ENCODE results near the gene MAPK10. TPM values are rescaled to one million over a fixed set of nuclear protein-coding genes. Genes with fewer than 3 reads are reported as not detected.

MAPK10 gene
- total and polyA plus RNA-seq, 2 of the 8 experiments (the other 6 are each of a cell fraction or from before 2014, with no cell fraction given) = 2.5 to 3.1 TPM

DNA sequence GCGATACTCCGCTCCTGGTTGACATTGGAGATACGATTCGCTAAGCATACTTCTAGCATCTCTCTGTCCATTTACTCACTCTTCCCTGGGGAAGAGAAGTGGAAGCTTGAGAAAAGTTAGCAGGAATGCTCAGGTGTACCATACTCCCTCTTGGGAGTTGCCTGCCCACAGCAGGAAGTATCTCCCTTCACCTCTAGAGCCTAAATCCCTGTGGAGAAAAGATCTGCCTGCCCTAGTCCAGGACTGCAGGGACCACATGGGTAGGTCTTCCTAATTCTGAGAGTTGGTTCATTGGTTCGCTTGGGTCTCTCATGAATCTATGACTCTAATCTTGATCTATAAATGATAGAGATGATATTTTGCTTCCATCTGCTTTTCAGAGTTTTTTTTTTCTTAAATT is 26.3 kb upstream of the MAPK10 start:
- no peak for TF ChIP-seq MAFK (IDR thresholded peaks at IDR 0.05; ENCODE audit: low read depth, low read length)
- no peak for TF ChIP-seq CTBP2 (IDR thresholded peaks at IDR 0.05; ENCODE audit: borderline replicate concordance, insufficient read depth, insufficient read length, low read length)
- no peak for TF ChIP-seq SP4 (IDR thresholded peaks at IDR 0.05; ENCODE audit: low read length)
- TF ChIP-seq, protein P1, sequence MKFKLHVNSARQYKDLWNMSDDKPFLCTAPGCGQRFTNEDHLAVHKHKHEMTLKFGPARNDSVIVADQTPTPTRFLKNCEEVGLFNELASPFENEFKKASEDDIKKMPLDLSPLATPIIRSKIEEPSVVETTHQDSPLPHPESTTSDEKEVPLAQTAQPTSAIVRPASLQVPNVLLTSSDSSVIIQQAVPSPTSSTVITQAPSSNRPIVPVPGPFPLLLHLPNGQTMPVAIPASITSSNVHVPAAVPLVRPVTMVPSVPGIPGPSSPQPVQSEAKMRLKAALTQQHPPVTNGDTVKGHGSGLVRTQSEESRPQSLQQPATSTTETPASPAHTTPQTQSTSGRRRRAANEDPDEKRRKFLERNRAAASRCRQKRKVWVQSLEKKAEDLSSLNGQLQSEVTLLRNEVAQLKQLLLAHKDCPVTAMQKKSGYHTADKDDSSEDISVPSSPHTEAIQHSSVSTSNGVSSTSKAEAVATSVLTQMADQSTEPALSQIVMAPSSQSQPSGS (IDR thresholded peaks at IDR 0.05; ENCODE audit: low read length) = no peak
- no peak for TF ChIP-seq POU5F1 (IDR thresholded peaks at IDR 0.05; ENCODE audit: low read depth, low read length)
- TF ChIP-seq TCF12 (IDR thresholded peaks at IDR 0.05; ENCODE audit: low read depth, low read length) = no peak
- TF ChIP-seq NRF1 (IDR thresholded peaks at IDR 0.05; ENCODE audit: low read depth, low read length) = no peak
- TF ChIP-seq, protein P2, sequence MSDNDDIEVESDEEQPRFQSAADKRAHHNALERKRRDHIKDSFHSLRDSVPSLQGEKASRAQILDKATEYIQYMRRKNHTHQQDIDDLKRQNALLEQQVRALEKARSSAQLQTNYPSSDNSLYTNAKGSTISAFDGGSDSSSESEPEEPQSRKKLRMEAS (IDR thresholded peaks at IDR 0.05) = no peak
- no peak for TF ChIP-seq SP2 (IDR thresholded peaks at IDR 0.05; ENCODE audit: low read length)
- TF ChIP-seq TEAD4 (IDR thresholded peaks at IDR 0.05; ENCODE audit: low read depth, low read length) = no peak
- TF ChIP-seq HDAC6 (IDR thresholded peaks at IDR 0.05; ENCODE audit: low read depth, low read length) = no peak
- TF ChIP-seq, protein P3, sequence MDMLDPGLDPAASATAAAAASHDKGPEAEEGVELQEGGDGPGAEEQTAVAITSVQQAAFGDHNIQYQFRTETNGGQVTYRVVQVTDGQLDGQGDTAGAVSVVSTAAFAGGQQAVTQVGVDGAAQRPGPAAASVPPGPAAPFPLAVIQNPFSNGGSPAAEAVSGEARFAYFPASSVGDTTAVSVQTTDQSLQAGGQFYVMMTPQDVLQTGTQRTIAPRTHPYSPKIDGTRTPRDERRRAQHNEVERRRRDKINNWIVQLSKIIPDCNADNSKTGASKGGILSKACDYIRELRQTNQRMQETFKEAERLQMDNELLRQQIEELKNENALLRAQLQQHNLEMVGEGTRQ (IDR thresholded peaks at IDR 0.05; ENCODE audit: low read length) = no peak
- Histone ChIP-seq H2BK5ac (ENCODE audit: low read depth, low read length) (no peak overlapping the region), H2BK15ac (ENCODE audit: low read length) (no peak overlapping the region), H3K4me1 (replicated peaks in 1 of 4; ENCODE audit: control insufficient read depth in 3 of 4, insufficient read depth in 4 of 4, low read length in 3 of 4) (peaks cover 0 to 3% (median 1%) of the 10 kb centered on the region in 4 experiments; a peak in 2 of 7 replicates), H4K8ac (ENCODE audit: extremely low read depth, insufficient read depth, low read length) (no peak overlapping the region), H3K9ac (replicated peaks in 1 of 4; ENCODE audit: extremely low read depth in 1 of 4, low read depth in 3 of 4, low read length in 3 of 4) (no peak overlapping the region), H3K4ac (replicated peaks; ENCODE audit: insufficient read length, low read depth, low read length) (no peak overlapping the region), H3K23ac (ENCODE audit: insufficient read length) (no peak overlapping the region), H2BK120ac (replicated peaks; ENCODE audit: low read depth, low read length) (no peak overlapping the region), H2BK20ac (ENCODE audit: low read length) (0 out of 2 replicates have a peak overlapping the region, but pooled peaks have one; percentile 56), H3K23me2 (ENCODE audit: low read depth, low read length) (no peaks in the 10 kb centered on the region), H3K27ac (ENCODE audit: low read depth, low read length) (no peak overlapping the region), H3K4me2 (ENCODE audit: insufficient read depth in 1 of 2, low read depth in 2 of 2, low read length in 2 of 2) (no peak overlapping the region), H3K4me3 (ENCODE audit: extremely low read depth in 1 of 4, insufficient read depth in 2 of 4, low read depth in 3 of 4, low read length in 4 of 4) (no peak overlapping the region), H4K20me1 (replicated peaks in 1 of 2; ENCODE audit: control insufficient read depth in 1 of 2, insufficient read depth in 2 of 2, low read length in 2 of 2) (no peaks in the 10 kb centered on the region), H3K56ac (replicated peaks; ENCODE audit: insufficient read length, low read depth, low read length) (no peak overlapping the region), H4K5ac (ENCODE audit: insufficient read length, low read depth, low read length) (peak overlapping the region; percentile 1), H3K36me3 (ENCODE audit: control insufficient read depth in 2 of 4, insufficient read depth in 4 of 4, low read length in 3 of 4) (no peaks in the 10 kb centered on the region), H4K91ac (replicated peaks; ENCODE audit: insufficient read length, low read length) (no peak overlapping the region), H2AK5ac (ENCODE audit: low read depth, low read length) (no peak overlapping the region), H3K18ac (ENCODE audit: extremely low read depth, low read length) (no peak overlapping the region), H2BK12ac (ENCODE audit: low read depth, low read length) (peak overlapping the region; percentile 18), H3K79me1 (ENCODE audit: low read depth, low read length) (no peaks in the 10 kb centered on the region), H3K14ac (ENCODE audit: insufficient read length) (no peak overlapping the region), H3K9me3 (ENCODE audit: insufficient read depth in 2 of 2, low read depth in 1 of 2, low read length in 1 of 2) (peaks cover 0 to under 1% of the 10 kb centered on the region in 2 experiments; a peak in 1 of 4 replicates), H2AFZ (ENCODE audit: low read length) (peak overlapping the region; percentile 30; the same call in 1 of the 2 replicates), H3K79me2 (ENCODE audit: control insufficient read depth in 1 of 2, insufficient read depth in 2 of 2, low read length in 2 of 2) (no peaks in the 10 kb centered on the region), H3K27me3 (replicated peaks in 1 of 4; ENCODE audit: control insufficient read depth in 3 of 4, extremely low read depth in 1 of 4, insufficient read depth in 3 of 4, low read length in 3 of 4) (no peaks in the 10 kb centered on the region)
- ChIA-PET CTCF (ENCODE audit: partially characterized antibody) (no interaction called here), POLR2A (ENCODE audit: partially characterized antibody) (interaction anchor here (0.7 kb wide), 1 partner anchor 14 kb away, joined by 3 read pairs; no protein-coding TSS in a partner anchor)
- FAIRE-seq (no peak), DNase-seq (ENCODE audit: low read depth in 1 of 2, low spot score in 2 of 2) (no peak)
- 90% methylated on average over 5 of the region's 5 CpGs; no CpG with 5 or more reads in 1 of the 2 experiments for WGBS, 2 experiments (ENCODE audit: extremely low coverage in 1 of 2, insufficient coverage in 1 of 2, insufficient read length in 1 of 2, insufficient replicate concordance in 2 of 2, low coverage in 1 of 2, low lambda C conversion rate in 2 of 2, missing lambda C conversion rate in 1 of 2)
